Thyroid gland (tissue), 4 donors: ENCODE results near the gene MTHFD1L. TPM values are rescaled to one million over a fixed set of nuclear protein-coding genes. Genes with fewer than 3 reads are reported as not detected.
"Not testable (repeated sequence)": the region's sequence is repeated elsewhere in the genome, so short reads cannot be mapped to it uniquely, and the experiment has no call there.

ENCODE experiments used
- DNase-seq, 2 donors: peaks; one replicate each; pipeline ENCODE4 v3.0.0-alpha.2; 2019
- H3K27ac ChIP-seq, 3 donors: fragments of 200-600 bp; sonication (generic); 1 replicate in 2 of 3; 2 replicates in 1 of 3; pipeline ENCODE4 v1.5.1; 2016 to 2019; ENCODE audit warnings: mild to moderate bottlenecking in 1 of 3, moderate library complexity in 1 of 3
- H3K27me3 ChIP-seq: fragments of 200-600 bp; sonication (generic); one replicate; pipeline ENCODE4 v1.5.1; 2019
- H3K36me3 ChIP-seq, 2 donors: fragments of 200-600 bp; sonication (generic); one replicate each; pipeline ENCODE4 v1.5.1; 2016 to 2019
- H3K4me1 ChIP-seq, 2 donors: fragments of 200-600 bp; sonication (generic); one replicate each; pipeline ENCODE4 v1.5.1; 2017 to 2019
- H3K4me3 ChIP-seq, 3 donors: fragments of 200-600 bp; sonication (generic); replicated peaks in 1 of 3; 1 replicate in 2 of 3; 2 replicates in 1 of 3; pipeline ENCODE4 v1.5.1; 2016; ENCODE audit warnings: mild to moderate bottlenecking in 1 of 3
- H3K9me3 ChIP-seq: fragments of 200-600 bp; sonication (generic); one replicate; pipeline ENCODE4 v1.5.1; 2017
- CTCF ChIP-seq, 6 experiments: fragments of 200-600 bp in 3 of 6; fragments of 450-650 bp in 3 of 6; sonication (generic) in 3 of 6; IDR thresholded peaks; one replicate each; pipeline ENCODE4 v1.5.1; 2016 to 2019; ENCODE audit warnings: antibody characterized with exemption in 6 of 6, mild to moderate bottlenecking in 2 of 6, inconsistent platforms in 1 of 6, moderate library complexity in 1 of 6
- POLR2A ChIP-seq, 2 donors: fragments of 450-650 bp; IDR thresholded peaks; one replicate each; pipeline ENCODE4 v1.6.1; 2017; ENCODE audit warnings: antibody characterized with exemption in 2 of 2, mild to moderate bottlenecking in 2 of 2, moderate library complexity in 1 of 2
- WGBS, 2 donors: methylation state at CpG; one replicate each; pipeline ENCODE4 v1.1.5; 2017; 5-methylcytosine and 5-hydroxymethylcytosine counted together
- intact Hi-C: fragments of 100-400 bp; cut with DNase I; formaldehyde crosslinking; loops from one replicate; pipeline ENCODE4 v1.15.1; 2023
- total RNA-seq, 4 donors: library from RNA; depleted of rRNA; stranded (reverse); fragments of >200 nt; gene quantifications; one replicate each; pipeline ENCODE4 v1.2.3, GENCODE V29; 2016

MTHFD1L gene
- total RNA-seq, 4 donors from 2014 or later = 8.7 to 14.6 (median 11.0) TPM

GRCh38 chr6:151029970-151030369 lies 164.5 kb downstream of the MTHFD1L start:
- Histone ChIP-seq H3K36me3 (no peaks in the 10 kb centered on the region), H3K4me3 (no peak overlapping the region), H3K27me3 (no peaks in the 10 kb centered on the region), H3K4me1 (peaks cover 16 to 19% of the 10 kb centered on the region in 2 donors), H3K27ac (no peak overlapping the region), H3K9me3 (no peaks in the 10 kb centered on the region)
- TF ChIP-seq POLR2A (IDR thresholded peaks at IDR 0.05) (no peak), CTCF (IDR thresholded peaks at IDR 0.05) (no peak)
- no peak for DNase-seq
- intact Hi-C loops = loop anchor here (10.0 kb wide), 1 partner anchor 135 kb away; no protein-coding TSS in a partner anchor
- WGBS, 2 donors = 90 to 91% methylated on average over 5 of the region's 5 CpGs

GRCh38 chr6:151032034-151032433 lies 166.5 kb downstream of the MTHFD1L start:
- 98 to 100% methylated on average over 3 of the region's 3 CpGs for WGBS, 2 donors
- no peak overlapping the region for H3K27ac ChIP-seq
- H3K27me3 ChIP-seq = no peaks in the 10 kb centered on the region
- no peak overlapping the region for H3K4me3 ChIP-seq
- TF ChIP-seq CTCF (IDR thresholded peaks at IDR 0.05) = no peak
- TF ChIP-seq POLR2A (IDR thresholded peaks at IDR 0.05) = no peak
- intact Hi-C loops = no loop called here
- H3K4me1 ChIP-seq = peaks cover 14 to 26% of the 10 kb centered on the region in 2 donors
- no peaks in the 10 kb centered on the region for H3K9me3 ChIP-seq
- no peaks in the 10 kb centered on the region for H3K36me3 ChIP-seq
- no peak for DNase-seq

DNA sequence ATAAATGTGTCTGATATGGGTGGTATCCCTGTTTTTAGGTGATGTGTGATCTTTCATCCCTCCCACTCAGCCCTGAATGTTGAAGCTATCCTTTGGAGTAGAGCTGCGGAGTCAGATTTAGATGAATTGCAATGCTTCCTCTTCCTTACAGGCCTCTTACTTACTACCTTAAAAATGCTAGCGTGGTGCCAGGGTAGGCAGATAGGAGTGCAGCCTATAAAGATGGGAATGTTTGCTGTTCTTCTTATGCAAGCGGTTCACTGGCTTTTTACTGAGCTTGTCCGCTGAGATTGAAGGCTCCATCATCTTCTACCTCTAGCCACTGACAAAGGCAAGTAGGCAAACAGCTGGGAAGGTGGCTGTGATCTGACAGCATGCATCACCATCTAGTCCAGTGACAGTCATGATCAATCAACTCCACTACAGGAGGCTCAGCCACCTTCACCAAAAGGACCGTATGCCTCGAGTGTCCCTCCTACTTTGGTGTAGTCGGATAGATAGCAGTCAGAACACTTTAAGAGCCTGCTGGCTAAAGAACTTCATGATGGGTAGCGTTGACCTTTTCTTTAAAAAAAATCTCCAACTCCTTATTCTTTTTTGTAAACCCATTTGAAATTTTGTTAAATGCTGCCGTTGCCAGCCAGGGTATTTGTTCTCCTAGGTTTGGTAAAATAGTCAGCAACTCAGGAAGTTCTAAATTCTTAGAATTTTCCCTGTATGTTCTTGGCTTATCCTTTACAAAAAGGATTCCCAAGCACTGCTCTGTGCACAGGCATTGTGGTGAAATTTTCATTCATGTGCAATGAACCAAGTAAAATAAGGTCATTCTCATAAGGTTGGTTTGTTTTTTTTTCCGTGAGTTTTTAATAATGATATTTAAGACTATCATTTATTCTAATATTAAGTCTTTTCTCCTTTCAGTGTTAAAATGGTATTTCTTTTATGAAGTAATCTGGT lies 169.6 kb downstream of the MTHFD1L start:
- Histone ChIP-seq H3K27ac (no peak overlapping the region), H3K4me1 (peaks cover 10 to 18% of the 10 kb centered on the region in 2 donors), H3K27me3 (no peaks in the 10 kb centered on the region), H3K4me3 (no peak overlapping the region), H3K36me3 (no peaks in the 10 kb centered on the region), H3K9me3 (no peaks in the 10 kb centered on the region)
- no peak for DNase-seq
- TF ChIP-seq CTCF (IDR thresholded peaks at IDR 0.05) = no peak
- TF ChIP-seq POLR2A (IDR thresholded peaks at IDR 0.05) = no peak
- WGBS, 2 donors = 94 to 95% methylated on average over 8 to 10 of the region's 10 CpGs
- intact Hi-C loops = no loop called here

DNA sequence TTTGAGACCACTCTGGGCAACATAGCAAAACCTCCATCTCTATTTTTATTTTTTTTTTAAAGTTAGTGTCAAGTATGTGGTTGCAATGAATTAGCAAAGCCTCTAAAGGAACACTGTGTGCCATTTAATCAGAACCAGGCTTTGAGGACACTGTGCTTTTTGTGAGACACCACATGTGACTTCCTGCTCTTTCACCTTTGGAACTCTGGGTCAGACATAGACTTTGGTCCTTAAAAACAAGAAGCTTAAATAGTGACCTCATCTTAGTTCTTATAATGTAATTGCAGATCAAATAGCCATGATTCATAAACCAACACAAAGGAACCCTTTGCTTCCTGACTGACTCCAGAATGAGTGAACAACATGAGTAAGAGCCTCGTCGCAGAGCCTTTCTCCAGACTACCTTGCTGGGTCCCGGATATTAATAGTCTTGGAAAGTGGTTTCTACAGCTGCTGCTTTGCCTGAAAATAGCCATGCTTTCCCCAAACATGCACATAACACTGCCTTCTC lies 170.8 kb downstream of the MTHFD1L start:
- H3K27ac ChIP-seq = peak overlapping the region in 2 of 3 donors; percentile 26 to 45
- intact Hi-C loops, DNase-seq, H3K27me3 ChIP-seq, H3K36me3 ChIP-seq, H3K4me3 ChIP-seq, H3K9me3 ChIP-seq: not testable (repeated sequence)
- 45 to 48% methylated on average over 3 of the region's 3 CpGs for WGBS, 2 donors
- H3K4me1 ChIP-seq = peaks cover 10 to 18% of the 10 kb centered on the region in 2 donors

- Histone ChIP-seq H3K36me3 (no peaks in the 10 kb centered on the region), H3K9me3 (no peaks in the 10 kb centered on the region), H3K4me1 (peaks cover 10 to 18% of the 10 kb centered on the region in 2 donors), H3K27ac (peak overlapping the region in 2 of 3 donors; percentile 26 to 45), H3K27me3 (no peaks in the 10 kb centered on the region), H3K4me3 (no peak overlapping the region)
- no peak for TF ChIP-seq POLR2A (IDR thresholded peaks at IDR 0.05)
- TF ChIP-seq CTCF (IDR thresholded peaks at IDR 0.05) = no peak
- no peak for DNase-seq
- intact Hi-C loops = no loop called here
- WGBS, 2 donors = 85 to 87% methylated on average over 12 of the region's 12 CpGs
These were observed 171.6 kb downstream of the MTHFD1L start for GRCh38 chr6:151036869-151037680.
